GM18517 (cell line): ENCODE data around the gene VAMP7.
"Not testable (repeated sequence)": the region's sequence is repeated elsewhere in the genome, so short reads cannot be mapped to it uniquely, and the experiment has no call there.

Source experiments
- ATAC-seq: cut with Tn5 transposase; IDR thresholded peaks from one replicate; pipeline ENCODE4 v1.9.1; 2021; ENCODE audit warnings: mild to moderate bottlenecking, moderate library complexity; ENCODE audit not compliant: unreplicated experiment

Gene VAMP7

DNA sequence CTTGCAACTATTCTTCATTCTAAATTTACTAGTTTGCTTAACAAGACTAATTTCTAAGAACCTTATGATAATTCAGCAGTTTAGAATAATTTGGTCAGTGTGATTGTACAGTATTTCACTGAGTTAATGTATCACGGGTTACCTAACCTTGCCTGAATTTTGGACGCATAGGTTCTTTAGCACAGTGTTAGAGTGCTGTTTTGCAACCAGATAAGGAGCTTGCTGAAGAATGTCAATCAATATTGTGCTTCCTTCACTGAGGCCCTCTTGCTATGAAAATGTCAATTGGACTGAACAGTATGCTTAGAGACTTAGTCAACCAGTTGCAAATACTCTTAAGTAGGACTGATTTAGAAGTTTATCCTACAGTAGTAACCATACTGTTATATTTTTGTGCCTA lies 19.6 kb downstream of the VAMP7 start:
- ATAC-seq, result no peak

DNA sequence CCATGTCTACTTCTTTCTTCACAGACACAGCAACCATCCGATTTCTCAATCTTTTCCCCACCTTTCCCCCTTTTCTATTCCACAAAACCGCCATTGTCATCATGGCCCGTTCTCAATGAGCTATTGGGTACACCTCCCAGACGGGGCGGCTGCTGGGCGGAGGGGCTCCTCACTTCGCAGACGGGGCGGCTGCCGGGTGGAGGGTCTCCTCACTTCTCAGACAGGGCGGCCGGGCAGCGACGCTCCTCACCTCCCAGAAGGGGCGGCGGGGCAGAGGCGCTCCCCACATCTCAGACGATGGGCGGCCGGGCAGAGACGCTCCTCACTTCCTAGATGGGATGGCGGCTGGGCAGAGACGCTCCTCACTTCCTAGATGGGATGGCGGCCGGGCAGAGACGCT lies 26.5 kb downstream of the VAMP7 start:
- ATAC-seq, result not testable (repeated sequence)

DNA sequence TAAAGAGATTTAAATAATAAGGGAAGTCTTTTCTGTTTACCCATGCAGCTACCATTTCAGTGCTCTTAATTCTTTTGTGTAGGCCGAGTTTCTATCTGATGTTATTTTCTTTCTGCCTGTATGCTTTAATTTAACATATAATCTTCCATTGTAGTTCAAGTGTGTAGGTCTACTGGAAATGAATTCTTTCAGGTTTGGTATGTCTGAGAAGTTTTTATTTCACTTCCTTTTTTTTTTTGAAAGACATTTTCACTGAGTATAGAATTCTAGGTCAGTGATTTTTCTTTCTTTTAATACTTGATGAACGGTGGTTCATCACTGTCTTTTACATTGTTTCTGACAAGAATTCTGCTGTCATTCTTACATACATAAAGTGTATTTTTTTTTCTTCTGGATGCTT lies 42.1 kb downstream of the VAMP7 start:
- ATAC-seq, result peak; percentile 69

DNA sequence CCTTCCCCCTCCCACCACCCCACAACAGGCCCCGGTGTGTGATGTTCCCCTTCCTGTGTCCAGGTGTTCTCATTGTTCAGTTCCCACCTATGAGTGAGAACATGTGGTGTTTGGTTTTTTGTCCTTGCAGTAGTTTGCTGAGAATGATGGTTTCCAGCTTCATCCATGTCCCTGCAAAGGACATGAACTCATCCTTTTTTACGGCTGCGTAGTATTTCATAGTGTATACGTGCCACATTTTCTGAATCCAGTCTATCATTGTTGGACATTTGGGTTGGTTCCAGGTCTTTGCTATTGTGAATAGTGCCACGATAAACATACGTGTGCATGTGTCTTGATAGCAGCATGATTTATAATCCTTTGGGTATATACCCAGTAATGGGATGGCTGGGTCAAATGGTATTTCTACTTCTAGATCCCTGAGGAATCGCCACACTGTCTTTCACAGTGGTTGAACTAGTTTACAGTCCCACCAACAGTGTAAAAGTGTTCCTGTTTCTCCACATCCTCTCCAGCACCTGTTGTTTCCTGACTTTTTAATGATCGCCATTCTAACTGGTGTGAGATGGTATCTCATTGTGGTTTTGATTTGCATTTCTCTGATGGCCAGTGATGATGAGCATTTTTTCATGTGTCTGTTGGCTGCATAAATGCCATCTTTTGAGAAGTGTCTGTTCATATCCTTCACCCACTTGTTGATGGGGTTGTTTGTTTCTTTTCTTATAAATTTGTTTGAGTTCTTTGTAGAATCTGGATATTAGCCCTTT lies 49.9 kb downstream of the VAMP7 start:
- ATAC-seq, result not testable (repeated sequence)

DNA sequence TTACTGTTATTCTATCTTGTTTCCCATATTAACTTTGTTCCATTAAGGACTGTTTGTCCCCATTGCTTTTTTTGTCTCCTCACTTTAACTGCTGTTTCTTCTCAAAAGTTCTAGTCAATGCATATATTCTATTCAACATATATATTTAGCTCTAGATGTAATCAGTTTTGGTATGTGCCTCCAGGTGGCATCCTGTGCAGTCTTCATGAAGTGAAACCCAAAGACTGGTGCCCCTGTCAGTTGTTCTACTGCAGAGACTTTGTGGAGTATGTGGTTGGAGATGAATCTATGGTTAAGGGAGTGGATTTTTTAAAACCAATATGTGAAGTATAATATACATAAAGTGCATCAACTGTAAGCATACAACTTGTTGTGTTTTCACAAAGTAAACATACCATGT lies 57.0 kb downstream of the VAMP7 start:
- no peak for ATAC-seq

DNA sequence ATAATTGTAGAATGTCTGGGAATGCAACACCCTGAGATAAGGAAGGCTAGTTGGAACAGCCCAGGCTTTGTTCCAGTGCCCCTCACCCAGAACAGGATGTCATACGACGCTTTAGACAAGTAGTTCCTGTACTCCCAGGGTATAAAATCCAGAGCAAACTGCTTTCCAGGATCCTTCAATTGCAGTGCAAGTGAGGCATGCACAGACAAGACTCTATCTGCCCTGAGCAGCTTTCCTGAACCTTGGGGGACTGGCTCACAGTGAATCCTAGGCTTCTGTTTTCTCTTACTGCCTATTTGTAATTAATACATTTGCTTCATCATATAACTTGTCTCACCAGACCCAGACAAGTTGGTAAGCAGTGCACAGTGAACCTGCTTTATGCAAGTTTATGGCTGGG lies 68.0 kb downstream of the VAMP7 start:
- ATAC-seq, result no peak

DNA sequence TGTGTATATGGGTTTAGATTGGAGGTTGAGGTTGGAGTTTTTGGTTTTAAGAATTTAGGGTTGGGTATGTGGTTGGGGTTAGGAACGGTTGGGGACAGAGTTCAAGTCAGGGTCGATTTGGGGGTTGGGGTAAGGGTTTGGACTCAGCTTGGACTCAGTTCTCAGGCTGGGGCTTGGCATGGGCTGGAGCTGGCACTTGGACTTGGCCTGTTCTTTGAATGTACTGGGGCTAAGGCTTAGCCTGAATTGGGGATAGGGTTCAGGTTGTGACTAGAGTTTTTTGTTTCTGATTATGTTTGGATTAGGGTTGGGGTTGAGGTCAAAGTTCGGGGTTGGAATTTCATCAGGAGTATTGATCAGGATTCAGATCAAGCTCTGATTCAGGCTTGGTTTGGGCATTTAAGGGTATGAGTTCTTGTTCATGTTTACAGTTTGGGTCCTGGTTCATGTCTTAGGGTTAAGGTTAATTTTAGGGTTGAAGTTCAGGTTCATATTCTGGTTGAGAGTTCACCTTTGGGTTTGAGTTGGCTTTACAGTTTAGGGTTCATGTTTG lies 70.2 kb downstream of the VAMP7 start:
- ATAC-seq, result no peak

DNA sequence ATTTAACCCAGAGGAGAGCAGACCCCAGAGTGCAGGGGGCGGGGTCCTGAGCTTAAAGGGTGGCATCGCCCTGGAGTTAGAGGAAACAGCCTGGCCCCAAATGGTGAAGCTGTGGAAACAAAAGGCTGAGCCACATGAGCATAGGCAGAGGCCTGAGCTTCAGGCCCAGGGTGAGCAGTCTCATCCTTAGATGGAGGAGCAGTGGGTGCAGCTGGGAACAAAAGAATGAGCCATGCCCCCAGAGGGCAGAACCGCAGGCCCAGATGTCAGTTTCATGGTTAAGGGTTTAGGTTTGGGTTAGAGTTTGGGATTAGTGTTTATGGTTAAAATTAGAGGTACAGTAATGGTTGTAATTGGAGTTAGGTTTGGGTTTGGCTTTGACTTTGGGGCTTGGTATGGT lies 71.9 kb downstream of the VAMP7 start:
- ATAC-seq, result no peak

DNA sequence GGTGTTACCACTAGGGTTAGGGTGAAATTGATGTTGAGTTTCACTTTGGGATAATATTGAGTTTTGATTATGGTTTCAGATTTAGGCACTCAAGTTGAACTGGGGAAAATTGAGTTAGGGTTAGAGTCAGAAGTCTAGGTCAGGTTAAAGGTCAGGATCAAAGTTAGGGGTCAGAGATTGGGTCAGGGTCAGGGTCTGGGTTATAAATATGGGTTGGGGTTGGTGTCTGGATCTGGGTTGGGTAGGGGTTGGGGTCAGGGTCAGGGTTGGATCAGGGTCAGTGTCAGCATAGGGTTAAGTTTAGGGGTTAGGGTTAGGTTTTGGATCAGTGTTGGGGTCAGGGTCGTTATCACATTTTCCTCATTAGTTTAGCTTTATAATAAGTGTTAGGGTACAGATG lies 73.6 kb downstream of the VAMP7 start:
- no peak for ATAC-seq

DNA sequence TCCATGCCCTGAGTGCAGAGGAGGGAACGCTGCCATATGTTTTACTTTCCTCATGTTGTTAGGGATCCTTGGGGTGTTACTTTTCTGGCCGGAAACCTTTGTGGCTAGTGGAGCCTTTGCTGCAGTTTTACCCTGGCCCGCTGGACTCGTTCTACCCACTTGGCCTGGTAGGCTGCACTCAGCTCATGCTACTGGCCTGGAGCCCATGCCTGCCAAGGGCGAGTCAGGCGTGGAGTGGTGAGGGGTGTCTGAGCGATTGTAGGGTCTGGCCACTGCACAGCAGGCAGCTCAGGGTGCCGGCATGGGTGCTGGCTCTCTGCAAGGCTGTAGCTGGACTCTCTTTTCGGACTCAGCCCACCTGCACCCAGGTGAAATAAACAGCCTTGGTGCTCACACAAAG lies 75.0 kb downstream of the VAMP7 start:
- no peak for ATAC-seq

DNA sequence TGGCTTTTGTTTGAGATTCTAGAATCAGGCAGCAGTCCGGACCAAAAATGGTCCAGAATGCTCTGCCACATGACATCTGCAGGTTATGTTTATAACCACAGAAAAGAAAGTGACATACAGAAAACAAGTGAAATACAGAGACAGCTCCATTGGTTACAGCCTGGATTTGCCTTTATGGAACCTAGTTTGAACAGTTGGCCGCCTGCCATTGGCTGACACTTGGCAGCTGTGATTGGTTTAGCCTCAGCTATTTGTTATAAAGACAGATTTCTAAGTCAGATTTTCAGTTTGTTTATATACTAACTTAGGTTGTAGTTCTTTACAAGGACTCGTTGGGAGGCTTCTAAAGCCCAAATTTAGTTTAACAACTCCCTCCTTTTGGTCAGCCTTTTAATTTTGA lies 75.5 kb downstream of the VAMP7 start:
- no peak for ATAC-seq

DNA sequence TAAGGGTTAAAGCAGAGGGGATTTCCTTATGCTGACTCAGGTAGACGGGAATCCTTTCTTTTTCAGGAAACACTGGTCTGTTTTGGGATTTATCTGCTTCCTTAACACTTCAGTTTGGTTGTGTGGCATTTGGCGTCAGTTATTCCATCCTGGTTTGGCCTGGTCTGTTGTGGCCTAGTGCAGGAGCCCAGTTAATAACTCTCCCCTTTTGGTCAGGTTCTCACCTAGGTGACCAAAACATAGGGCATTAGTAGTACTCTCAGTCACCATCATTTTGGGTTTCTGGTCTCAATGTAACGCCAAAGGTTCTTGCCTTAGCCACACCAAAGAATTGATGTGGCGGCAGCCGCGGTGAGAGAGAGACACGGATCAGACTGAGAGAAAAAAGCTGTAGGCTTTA lies 76.7 kb downstream of the VAMP7 start:
- no peak for ATAC-seq

DNA sequence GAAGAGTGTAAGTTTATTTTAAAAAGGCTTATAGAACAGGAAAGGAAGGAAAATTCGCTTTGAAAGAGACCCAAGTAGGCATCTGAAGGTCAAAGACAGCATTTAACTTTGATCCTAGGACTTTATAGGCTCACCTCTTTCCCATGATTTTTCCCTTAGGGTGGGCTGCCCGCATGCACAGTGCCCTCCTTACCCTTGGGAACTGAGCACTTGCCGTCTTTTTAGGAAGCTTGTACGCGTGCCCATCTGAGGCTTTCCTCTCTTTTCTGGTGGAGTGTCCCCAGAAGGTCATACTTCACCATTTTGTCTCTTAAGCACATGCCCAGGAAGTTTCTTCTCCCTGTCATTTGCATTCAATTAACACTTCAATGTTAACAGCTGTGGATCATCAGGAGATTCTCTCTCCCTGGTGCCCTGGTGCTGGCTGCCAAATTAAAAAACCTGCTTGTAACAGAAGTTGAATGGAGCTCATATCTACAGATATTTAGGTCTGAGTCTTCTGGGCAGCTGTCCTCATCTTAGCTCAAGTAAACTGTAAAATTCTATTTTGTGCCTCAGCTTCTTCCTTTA lies 78.0 kb downstream of the VAMP7 start:
- ATAC-seq, result no peak

DNA sequence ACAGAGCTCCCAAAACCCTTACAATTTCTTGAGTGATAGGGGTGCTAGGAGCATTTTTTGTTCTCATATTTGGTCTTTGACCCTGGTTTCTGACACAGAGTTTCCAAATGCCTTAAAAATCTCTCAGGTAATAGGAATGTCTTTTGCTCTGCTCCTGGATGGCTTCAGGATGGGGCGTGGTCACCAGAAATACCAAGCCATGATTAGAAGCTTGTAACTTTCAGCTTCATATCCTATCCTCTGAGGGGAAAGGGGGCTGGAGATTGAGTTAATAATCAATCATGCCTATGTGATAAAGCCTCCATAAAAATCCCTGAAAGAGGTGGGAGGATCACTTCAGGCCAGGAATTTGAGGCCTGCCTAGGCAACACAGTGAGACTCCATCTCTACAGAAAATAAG lies 81.8 kb downstream of the VAMP7 start:
- no peak for ATAC-seq

DNA sequence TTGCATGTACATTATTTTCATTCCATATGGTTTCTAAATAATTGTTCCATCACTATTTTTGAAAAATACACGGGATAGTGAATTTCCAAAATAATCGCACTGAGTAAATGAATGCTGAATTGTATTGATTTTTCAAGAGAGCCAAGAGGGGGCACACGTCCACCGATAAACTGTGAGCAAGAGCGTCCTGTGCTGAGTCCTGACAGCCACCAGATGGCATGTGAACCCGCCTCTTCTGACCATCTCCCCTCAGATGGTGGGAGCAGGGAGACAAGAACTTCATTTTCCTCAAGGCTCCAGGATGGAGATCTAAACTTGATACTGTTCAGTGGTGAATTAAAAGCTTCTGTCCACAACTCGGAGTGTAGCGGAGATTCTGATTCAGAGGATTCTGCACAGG lies 85.7 kb downstream of the VAMP7 start:
- no peak for ATAC-seq

DNA sequence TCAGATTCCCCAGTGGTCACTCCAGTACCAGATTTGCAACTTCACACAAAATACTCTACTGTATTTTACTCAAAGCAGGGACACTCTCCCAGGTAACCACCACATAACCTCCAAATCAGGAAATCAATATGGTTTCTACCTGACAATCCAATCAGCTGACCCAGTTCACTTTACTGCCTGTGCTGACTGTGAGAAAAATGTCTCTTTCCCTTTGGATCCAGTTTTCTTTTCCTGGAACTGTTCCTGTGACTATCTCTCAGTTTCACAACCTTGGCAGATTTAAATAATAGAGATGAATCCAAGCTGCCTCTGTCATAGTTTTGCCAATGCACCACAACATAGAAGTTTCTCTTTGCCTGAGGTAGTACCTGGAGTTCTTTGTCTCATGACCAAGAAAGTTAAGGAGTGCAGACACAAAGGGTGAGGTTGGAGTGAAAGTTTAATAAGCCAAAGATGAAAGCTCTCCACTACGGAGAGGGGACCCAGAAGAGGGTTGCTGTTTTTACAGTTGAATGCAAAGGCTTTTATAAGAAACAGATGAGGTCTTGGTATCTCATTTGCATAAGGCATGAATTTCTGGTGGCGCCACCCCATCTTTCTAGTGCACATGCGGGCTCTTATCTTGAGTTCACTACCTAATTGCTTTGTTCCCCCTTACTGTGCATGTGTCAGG lies 86.6 kb downstream of the VAMP7 start:
- ATAC-seq, result no peak

DNA sequence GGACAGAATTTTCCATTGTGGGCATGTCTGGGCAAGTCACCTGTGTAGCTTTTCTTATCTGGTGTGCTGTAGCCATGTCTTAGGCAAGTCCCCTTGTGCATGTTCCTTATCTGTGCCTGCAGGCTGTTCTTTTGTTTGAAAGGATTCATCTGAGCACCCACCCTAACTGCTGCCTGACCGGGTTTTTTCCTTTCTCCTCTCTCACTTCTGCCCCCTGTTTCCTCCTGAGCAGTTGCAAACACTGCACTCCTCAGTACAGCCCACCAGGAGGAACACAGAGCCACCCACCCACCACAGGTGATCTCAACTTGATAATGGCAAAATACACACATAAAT lies 87.1 kb downstream of the VAMP7 start:
- ATAC-seq, result no peak

DNA sequence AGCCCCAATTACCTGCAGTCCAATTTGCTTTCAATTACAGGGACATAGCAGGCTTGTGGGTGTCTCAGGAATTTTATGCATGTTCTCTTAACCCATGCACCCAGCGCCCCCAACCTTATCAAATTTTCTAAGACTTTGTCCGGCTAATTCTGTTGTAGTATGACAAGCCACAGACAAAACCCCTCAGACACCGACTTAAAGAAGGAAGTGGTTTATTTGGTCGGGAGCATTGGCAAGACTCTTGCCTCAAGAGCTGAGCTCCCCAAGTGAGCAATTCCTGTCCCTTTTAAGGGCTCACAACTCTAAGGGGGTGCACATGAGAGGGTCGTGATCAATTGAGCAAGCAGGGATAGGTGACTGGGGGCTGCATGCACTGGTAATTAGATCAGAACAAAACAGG lies 87.6 kb downstream of the VAMP7 start:
- no peak for ATAC-seq

DNA sequence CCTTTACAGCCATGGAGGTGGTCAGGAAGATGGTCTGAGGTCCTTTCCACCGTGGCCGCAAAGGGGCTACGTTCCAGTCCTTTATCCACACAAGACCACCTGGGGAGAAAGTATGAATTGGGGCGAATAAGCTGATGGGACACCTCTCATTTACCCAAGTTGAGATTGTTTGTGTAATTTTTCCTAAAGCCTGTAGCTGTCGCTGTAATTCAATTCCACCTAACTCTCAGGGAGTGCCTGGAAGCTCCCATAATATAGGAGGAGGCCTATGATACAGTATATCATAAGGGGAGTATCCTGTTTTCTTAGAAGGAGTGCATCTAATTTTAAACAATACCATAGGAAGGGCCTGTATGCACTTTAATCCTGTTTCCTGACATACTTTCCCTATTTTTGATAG lies 90.5 kb downstream of the VAMP7 start:
- not testable (repeated sequence) for ATAC-seq

DNA sequence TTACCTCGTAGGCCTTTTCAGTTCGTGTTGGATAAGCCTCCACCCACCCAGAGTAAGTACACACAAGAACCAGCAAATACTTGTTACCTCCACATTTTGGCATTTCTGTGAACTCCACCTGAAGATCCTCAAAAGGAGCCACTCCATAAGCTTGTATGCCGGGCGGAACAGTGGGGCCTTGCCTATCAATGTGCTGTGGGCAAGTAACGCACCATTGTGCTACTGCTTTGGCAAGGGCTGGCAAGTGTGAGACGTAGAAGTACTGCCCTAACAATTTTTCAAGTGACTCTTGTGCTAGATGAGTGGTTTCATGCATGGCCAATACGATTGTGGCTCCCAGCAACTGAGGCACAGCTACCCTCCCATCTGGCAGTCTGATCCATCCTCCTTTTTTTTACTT lies 91.1 kb downstream of the VAMP7 start:
- ATAC-seq, result not testable (repeated sequence)

DNA sequence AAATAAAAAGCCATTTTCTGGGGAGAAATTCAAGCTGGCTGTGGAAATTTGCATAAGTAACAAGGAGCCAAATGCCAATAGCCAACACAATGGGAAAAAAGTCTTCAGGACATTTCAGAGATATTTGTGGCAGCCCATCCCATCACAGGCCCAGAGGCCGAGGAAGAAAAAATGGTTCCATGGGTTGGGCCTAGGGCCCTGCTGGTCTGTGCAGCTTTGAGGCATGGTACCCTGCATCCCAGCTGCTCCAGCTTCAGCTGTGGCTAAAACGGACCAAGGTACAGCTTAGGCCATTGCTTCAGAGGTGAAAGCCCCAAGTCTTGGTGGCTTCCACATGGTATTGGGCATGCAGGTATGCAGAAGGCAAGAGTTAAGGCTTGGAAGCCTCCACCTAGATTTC lies 102.2 kb downstream of the VAMP7 start:
- ATAC-seq, result no peak

DNA sequence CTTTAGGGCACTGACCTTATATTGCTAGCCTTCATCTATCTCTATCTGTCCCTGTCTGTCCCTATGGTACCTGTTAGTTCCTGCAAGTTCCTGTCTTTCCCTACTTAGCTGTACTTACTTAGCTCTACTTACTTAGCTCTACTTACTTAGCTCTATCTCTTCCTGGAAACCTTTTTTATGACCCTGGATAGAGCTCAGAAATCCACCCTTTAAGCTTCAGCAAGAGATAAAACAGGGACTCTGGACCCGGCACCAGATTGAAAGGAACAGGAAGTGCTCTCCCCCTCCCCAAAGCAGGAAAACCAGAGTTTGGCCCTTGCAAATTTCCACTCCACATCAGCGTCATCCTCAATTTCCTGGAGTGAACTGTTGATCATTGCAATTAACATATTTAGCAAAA lies 104.1 kb downstream of the VAMP7 start:
- no peak for ATAC-seq
